GM12874 (cell line): ENCODE data around the gene PUSL1.

Experiments used
- CTCF ChIP-seq: IDR thresholded peaks from 2 replicates; pipeline ENCODE4 v1.5.1; 2011; ENCODE audit warnings: low read depth, mild to moderate bottlenecking, control low read depth, low read length, moderate library complexity; ENCODE audit not compliant: insufficient read depth

The PUSL1 gene

GRCh38 chr1:1292442-1292779 lies 16.0 kb upstream of the PUSL1 start:
- TF ChIP-seq CTCF = no peak

- no peak for TF ChIP-seq CTCF
Measured at GRCh38 chr1:1292851-1293250, 15.5 kb upstream of the PUSL1 start.

GRCh38 chr1:1293263-1294249 lies 14.8 kb upstream of the PUSL1 start:
- TF ChIP-seq CTCF = no peak

GRCh38 chr1:1294250-1294890 lies 14.0 kb upstream of the PUSL1 start:
- TF ChIP-seq CTCF = no peak

- TF ChIP-seq CTCF = no peak
Measured at GRCh38 chr1:1295154-1295923, 13.1 kb upstream of the PUSL1 start.

- TF ChIP-seq CTCF = no peak
Measured at GRCh38 chr1:1296070-1297061, 12.0 kb upstream of the PUSL1 start.
